T-helper 2 cell treated with Interferon-gamma antibody and Interleukin-4, amounts not matched to agents 100 ng/mL and 5 ng/mL, for 36 hours (primary cell): Measurements from ENCODE around the gene GKN1. TPM values are rescaled to one million over a fixed set of nuclear protein-coding genes. Genes with fewer than 3 reads are reported as not detected.

ENCODE experiments used
- intact Hi-C: fragments of 100-400 bp; cut with micrococcal nuclease; formaldehyde crosslinking; loops from one replicate; pipeline ENCODE4 v1.15.1; 2023
- total RNA-seq: library from RNA; stranded (reverse); gene quantifications from 2 replicates; pipeline ENCODE4 v1.2.3, GENCODE V29; 2022

Gene GKN1
- total RNA-seq, 1 donor from 2014 or later = not detected

GRCh38 chr2:68959001-68959400 lies 15.4 kb upstream of the GKN1 start:
- intact Hi-C loops = no loop called here

- intact Hi-C loops = no loop called here
Observed at GRCh38 chr2:68961380-68961779, 13.1 kb upstream of the GKN1 start.

GRCh38 chr2:68964282-68964681 lies 10.2 kb upstream of the GKN1 start:
- intact Hi-C loops = no loop called here

GRCh38 chr2:68968221-68968620 lies 6.2 kb upstream of the GKN1 start:
- intact Hi-C loops = no loop called here

- intact Hi-C loops = no loop called here
Observed at GRCh38 chr2:68969736-68970490, 4.5 kb upstream of the GKN1 start.

- intact Hi-C loops = no loop called here
Observed at GRCh38 chr2:68970566-68971265, 3.7 kb upstream of the GKN1 start.

GRCh38 chr2:68971591-68972231 lies 2.7 kb upstream of the GKN1 start:
- intact Hi-C loops = no loop called here

GRCh38 chr2:68974946-68975665 lies 670 bp downstream of the GKN1 start:
- intact Hi-C loops = no loop called here

- intact Hi-C loops = no loop called here
Observed at GRCh38 chr2:68975844-68976243, 1.4 kb downstream of the GKN1 start.

GRCh38 chr2:68977453-68977852 lies 3.0 kb downstream of the GKN1 start:
- intact Hi-C loops = no loop called here

GRCh38 chr2:68978098-68978497 lies 3.7 kb downstream of the GKN1 start:
- intact Hi-C loops = no loop called here

GRCh38 chr2:68980956-68981355 lies 6.5 kb downstream of the GKN1 start:
- intact Hi-C loops = no loop called here

GRCh38 chr2:68987021-68987503 lies 12.6 kb downstream of the GKN1 start:
- intact Hi-C loops = no loop called here

GRCh38 chr2:68989035-68989434 lies 14.6 kb downstream of the GKN1 start:
- intact Hi-C loops = no loop called here

- intact Hi-C loops = no loop called here
Observed at GRCh38 chr2:68992341-68992740, 17.9 kb downstream of the GKN1 start.

- intact Hi-C loops = no loop called here
Observed at GRCh38 chr2:68992933-68993332, 18.5 kb downstream of the GKN1 start.

- intact Hi-C loops = no loop called here
Observed at GRCh38 chr2:68993660-68994059, 19.2 kb downstream of the GKN1 start.

GRCh38 chr2:68994864-68995263 lies 20.4 kb downstream of the GKN1 start:
- intact Hi-C loops = no loop called here

- intact Hi-C loops = no loop called here
Observed at GRCh38 chr2:68995916-68996315, 21.5 kb downstream of the GKN1 start.

GRCh38 chr2:68997401-68997800 lies 23.0 kb downstream of the GKN1 start:
- intact Hi-C loops = no loop called here

GRCh38 chr2:69001879-69002278 lies 27.4 kb downstream of the GKN1 start:
- intact Hi-C loops = no loop called here

- intact Hi-C loops = no loop called here
Observed at GRCh38 chr2:69003731-69004130, 29.3 kb downstream of the GKN1 start.
